Erythroblast (primary cell): ENCODE data around the gene CTSC.

Experiments used
- GATA1 ChIP-seq: IDR thresholded peaks from 2 replicates; pipeline ENCODE4 v1.6.1; 2011; ENCODE audit warnings: low read depth, mild to moderate bottlenecking, control low read depth, low read length, moderate library complexity
- POLR2A ChIP-seq: IDR thresholded peaks from 2 replicates; pipeline ENCODE4 v1.6.1; 2011; ENCODE audit warnings: mild to moderate bottlenecking, low read length

DNA sequence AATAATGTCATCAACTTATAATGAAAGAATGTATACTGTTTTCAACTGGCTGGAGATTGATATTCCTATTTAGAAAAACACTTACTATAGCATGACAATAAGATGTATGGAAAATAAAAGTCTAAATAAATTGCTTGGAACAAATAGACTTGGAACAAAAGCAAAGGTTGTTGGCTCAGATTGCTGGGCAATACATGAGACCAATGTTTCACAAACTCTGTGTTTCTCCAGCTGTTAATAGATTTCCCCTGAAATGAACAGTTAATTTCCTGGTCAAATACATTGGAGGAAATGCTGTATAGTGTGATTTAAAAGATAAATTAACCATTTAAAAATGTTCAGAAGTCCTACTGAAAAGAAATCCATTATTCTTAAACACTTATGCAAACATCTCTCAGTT, 40.1 kb upstream of the CTSC start:
- no peak for TF ChIP-seq POLR2A
- no peak for TF ChIP-seq GATA1
